ENCODE data around the gene FAM177A1.
"Not testable (repeated sequence)": the region's sequence is repeated elsewhere in the genome, so short reads cannot be mapped to it uniquely, and the experiment has no call there.

Gene FAM177A1

GRCh38 chr14:35065731-35066130 lies 19.7 kb downstream of the FAM177A1 start:
- DNase-seq, result not testable (repeated sequence)

- no peak for DNase-seq
Measured at GRCh38 chr14:35068238-35069012, 22.4 kb downstream of the FAM177A1 start.

GRCh38 chr14:35072226-35072625 lies 26.2 kb downstream of the FAM177A1 start:
- no peak for DNase-seq

- no peak for DNase-seq
Measured at GRCh38 chr14:35073486-35073885, 27.4 kb downstream of the FAM177A1 start.

GRCh38 chr14:35078082-35078481 lies 32.0 kb downstream of the FAM177A1 start:
- no peak for DNase-seq

GRCh38 chr14:35079742-35080141 lies 33.7 kb downstream of the FAM177A1 start:
- DNase-seq, result no peak

- DNase-seq, result no peak
Measured at GRCh38 chr14:35083530-35084150, 37.6 kb downstream of the FAM177A1 start.

- no peak for DNase-seq
Measured at GRCh38 chr14:35085441-35085840, 39.4 kb downstream of the FAM177A1 start.

- no peak for DNase-seq
Measured at GRCh38 chr14:35088514-35088913, 42.4 kb downstream of the FAM177A1 start.

- DNase-seq, result not testable (repeated sequence)
Measured at GRCh38 chr14:35094645-35095044, 48.6 kb downstream of the FAM177A1 start.

- DNase-seq, result no peak
Measured at GRCh38 chr14:35107866-35108265, 61.8 kb downstream of the FAM177A1 start.

- no peak for DNase-seq
Measured at GRCh38 chr14:35112641-35113040, 66.6 kb downstream of the FAM177A1 start.

- DNase-seq, result no peak
Measured at GRCh38 chr14:35113308-35113950, 67.4 kb downstream of the FAM177A1 start.

- DNase-seq, result no peak
Measured at GRCh38 chr14:35114036-35114435, 68.0 kb downstream of the FAM177A1 start.

GRCh38 chr14:35116242-35116641 lies 70.2 kb downstream of the FAM177A1 start:
- no peak for DNase-seq

GRCh38 chr14:35117112-35117511 lies 71.0 kb downstream of the FAM177A1 start:
- no peak for DNase-seq

GRCh38 chr14:35121026-35121886 lies 75.2 kb downstream of the FAM177A1 start:
- DNase-seq, result no peak

GRCh38 chr14:35121887-35122695 lies 76.0 kb downstream of the FAM177A1 start, which contains the start of the genes PPP2R3C and PRORP:
TSS of gene PPP2R3C (minus strand) at chr14:35121990. CDS start at chr14:35121959, 31 bp downstream.
TSS of gene PRORP (plus strand) at chr14:35122552. CDS start at chr14:35123246, 694 bp downstream.
- peak; percentile 87 for DNase-seq

GRCh38 chr14:35122696-35123387 lies 76.8 kb downstream of the FAM177A1 start:
- no peak for DNase-seq

- DNase-seq, result no peak
Measured at GRCh38 chr14:35123388-35123703, 77.3 kb downstream of the FAM177A1 start.

GRCh38 chr14:35124127-35124526 lies 78.1 kb downstream of the FAM177A1 start:
- no peak for DNase-seq
